Thyroid gland (tissue), 4 donors: ENCODE results near the gene GNB5. TPM values are rescaled to one million over a fixed set of nuclear protein-coding genes. Genes with fewer than 3 reads are reported as not detected.

ENCODE experiments used
- DNase-seq, 2 donors: peaks; one replicate each; pipeline ENCODE4 v3.0.0-alpha.2; 2019
- H3K27ac ChIP-seq, 3 donors: fragments of 200-600 bp; sonication (generic); 1 replicate in 2 of 3; 2 replicates in 1 of 3; pipeline ENCODE4 v1.5.1; 2016 to 2019; ENCODE audit warnings: mild to moderate bottlenecking in 1 of 3, moderate library complexity in 1 of 3
- H3K27me3 ChIP-seq: fragments of 200-600 bp; sonication (generic); one replicate; pipeline ENCODE4 v1.5.1; 2019
- H3K36me3 ChIP-seq, 2 donors: fragments of 200-600 bp; sonication (generic); one replicate each; pipeline ENCODE4 v1.5.1; 2016 to 2019
- H3K4me1 ChIP-seq, 2 donors: fragments of 200-600 bp; sonication (generic); one replicate each; pipeline ENCODE4 v1.5.1; 2017 to 2019
- H3K4me3 ChIP-seq, 3 donors: fragments of 200-600 bp; sonication (generic); replicated peaks in 1 of 3; 1 replicate in 2 of 3; 2 replicates in 1 of 3; pipeline ENCODE4 v1.5.1; 2016; ENCODE audit warnings: mild to moderate bottlenecking in 1 of 3
- H3K9me3 ChIP-seq: fragments of 200-600 bp; sonication (generic); one replicate; pipeline ENCODE4 v1.5.1; 2017
- CTCF ChIP-seq, 6 experiments: fragments of 200-600 bp in 3 of 6; fragments of 450-650 bp in 3 of 6; sonication (generic) in 3 of 6; IDR thresholded peaks; one replicate each; pipeline ENCODE4 v1.5.1; 2016 to 2019; ENCODE audit warnings: antibody characterized with exemption in 6 of 6, mild to moderate bottlenecking in 2 of 6, inconsistent platforms in 1 of 6, moderate library complexity in 1 of 6
- POLR2A ChIP-seq, 2 donors: fragments of 450-650 bp; IDR thresholded peaks; one replicate each; pipeline ENCODE4 v1.6.1; 2017; ENCODE audit warnings: antibody characterized with exemption in 2 of 2, mild to moderate bottlenecking in 2 of 2, moderate library complexity in 1 of 2
- WGBS, 2 donors: methylation state at CpG; one replicate each; pipeline ENCODE4 v1.1.5; 2017; 5-methylcytosine and 5-hydroxymethylcytosine counted together
- intact Hi-C: fragments of 100-400 bp; cut with DNase I; formaldehyde crosslinking; loops from one replicate; pipeline ENCODE4 v1.15.1; 2023
- total RNA-seq, 4 donors: library from RNA; depleted of rRNA; stranded (reverse); fragments of >200 nt; gene quantifications; one replicate each; pipeline ENCODE4 v1.2.3, GENCODE V29; 2016

Gene GNB5
- total RNA-seq, 4 donors from 2014 or later, result 49.6 to 62.1 (median 54.4) TPM

- no peaks in the 10 kb centered on the region for H3K9me3 ChIP-seq
- 55 to 64% methylated on average over 5 of the region's 5 CpGs for WGBS, 2 donors
- H3K4me3 ChIP-seq, result no peak overlapping the region
Measured at GRCh38 chr15:52114261-52115055, 76.7 kb downstream of the GNB5 start.

GRCh38 chr15:52113708-52114107, 77.5 kb downstream of the GNB5 start:
- intact Hi-C loops, result no loop called here
- no peak overlapping the region for H3K27ac ChIP-seq
- H3K9me3 ChIP-seq, result no peaks in the 10 kb centered on the region
- TF ChIP-seq CTCF (IDR thresholded peaks at IDR 0.05) (no peak), POLR2A (IDR thresholded peaks at IDR 0.05) (no peak)
- H3K4me3 ChIP-seq, result no peak overlapping the region
- H3K27me3 ChIP-seq, result no peaks in the 10 kb centered on the region
- no peak for DNase-seq
- H3K36me3 ChIP-seq, result no peaks in the 10 kb centered on the region
- H3K4me1 ChIP-seq, result peaks cover 8 to 10% of the 10 kb centered on the region in 2 donors

More at GRCh38 chr15:52114261-52115055, 76.7 kb downstream of the GNB5 start:
- Histone ChIP-seq H3K36me3 (no peaks in the 10 kb centered on the region), H3K4me1 (peaks cover 8 to 10% of the 10 kb centered on the region in 2 donors), H3K27me3 (no peaks in the 10 kb centered on the region), H3K27ac (no peak overlapping the region)
- TF ChIP-seq CTCF (IDR thresholded peaks at IDR 0.05) (no peak), POLR2A (IDR thresholded peaks at IDR 0.05) (no peak)
- intact Hi-C loops, result no loop called here
- no peak for DNase-seq

- Histone ChIP-seq H3K4me3 (no peak overlapping the region), H3K27ac (no peak overlapping the region), H3K36me3 (no peaks in the 10 kb centered on the region), H3K9me3 (no peaks in the 10 kb centered on the region), H3K4me1 (peaks cover 8 to 10% of the 10 kb centered on the region in 2 donors), H3K27me3 (no peaks in the 10 kb centered on the region)
- WGBS, 2 donors, result 96 to 97% methylated on average over 3 of the region's 3 CpGs
- DNase-seq, result no peak
- TF ChIP-seq POLR2A (IDR thresholded peaks at IDR 0.05) (no peak), CTCF (IDR thresholded peaks at IDR 0.05) (no peak)
- intact Hi-C loops, result no loop called here
Measured at GRCh38 chr15:52113235-52113634, 78.0 kb downstream of the GNB5 start.

- peak; percentile 48 to 49 for DNase-seq
- intact Hi-C loops, result no loop called here
- H3K27ac ChIP-seq, result no peak overlapping the region
- TF ChIP-seq POLR2A (IDR thresholded peaks at IDR 0.05) (no peak), CTCF (IDR thresholded peaks at IDR 0.05) (peak in 1 of 6 experiments; percentile 11)
- WGBS, 2 donors, result 3 to 4% methylated on average over 12 to 20 of the region's 61 CpGs
- H3K9me3 ChIP-seq, result no peaks in the 10 kb centered on the region
- no peaks in the 10 kb centered on the region for H3K36me3 ChIP-seq
- H3K4me1 ChIP-seq, result peaks cover 8 to 10% of the 10 kb centered on the region in 2 donors
- no peaks in the 10 kb centered on the region for H3K27me3 ChIP-seq
- H3K4me3 ChIP-seq, result peak overlapping the region in 2 of 3 donors; percentile 3 to 29
Measured at GRCh38 chr15:52112203-52112750, 78.9 kb downstream of the GNB5 start.
